Activated gamma-delta T cell treated with anti-CD3 and anti-CD28 coated beads, Interleukin-2, amount 50 U/mL, for 16 hours (primary cell): ENCODE measurements around the gene NANOS2.

Source experiments
- DNase-seq: peaks from one replicate; pipeline ENCODE4 v3.0.0-alpha.2; 2020; ENCODE audit warnings: low read depth

The NANOS2 gene

GRCh38 chr19:45895519-45895972 is 19.0 kb downstream of the NANOS2 start:
- DNase-seq: no peak

GRCh38 chr19:45890877-45891276 is 23.7 kb downstream of the NANOS2 start:
- DNase-seq: no peak

DNA sequence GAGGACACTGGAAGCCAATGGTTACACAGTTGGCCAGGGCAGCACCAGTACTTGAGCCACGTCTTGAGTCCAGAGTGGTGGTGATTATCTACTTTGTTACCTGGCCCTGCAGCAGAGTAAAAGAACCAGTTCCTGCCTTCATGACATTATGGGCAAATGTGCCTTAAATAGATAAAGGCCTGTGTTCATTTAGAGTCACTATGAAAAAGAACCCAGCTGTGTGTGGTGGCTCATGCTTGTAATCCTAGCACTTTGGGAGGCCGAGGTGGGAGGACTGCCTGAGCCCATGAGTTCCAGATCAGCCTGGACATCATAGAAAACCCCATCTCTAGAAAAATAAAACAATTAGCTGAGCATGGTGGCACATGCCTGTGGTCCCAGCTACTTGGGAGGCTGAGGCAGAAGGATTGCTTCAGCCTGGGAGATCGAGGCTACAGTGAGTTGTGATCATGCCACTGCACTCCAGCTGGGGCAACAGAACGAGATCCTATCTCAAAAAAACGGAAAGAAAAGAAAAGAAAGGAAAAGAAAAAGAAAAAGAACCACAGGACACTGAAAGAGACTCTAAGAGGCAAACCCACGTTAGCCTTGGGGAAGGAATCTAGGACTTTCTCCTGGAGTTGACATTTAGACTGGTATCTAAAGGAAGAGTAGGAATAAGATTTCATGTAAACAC is 25.2 kb downstream of the NANOS2 start:
- DNase-seq: no peak

DNA sequence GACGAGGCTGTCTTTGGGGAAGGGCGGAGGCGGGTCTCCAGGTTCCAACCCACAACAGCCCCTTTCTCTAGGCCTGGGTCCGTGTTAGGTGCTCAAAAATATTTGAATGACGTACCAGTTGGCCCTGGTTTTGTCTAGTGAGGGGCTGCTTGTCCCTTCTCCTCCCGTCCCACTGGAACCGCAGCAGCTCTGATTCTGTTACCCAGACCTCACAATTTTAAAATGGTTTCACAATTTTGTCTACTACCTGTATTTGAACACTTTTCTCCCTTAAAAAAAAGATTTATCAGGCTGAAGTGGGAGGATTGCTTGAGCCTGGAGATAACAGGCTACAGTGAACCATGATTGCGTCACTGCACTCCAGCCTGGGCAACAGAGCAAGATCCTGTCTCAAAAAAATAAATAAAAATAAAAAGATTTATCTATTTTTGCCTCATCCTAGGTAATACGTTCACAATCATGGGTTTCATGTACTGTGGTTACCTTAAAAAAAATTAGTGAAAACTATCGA is 27.3 kb downstream of the NANOS2 start:
- no peak for DNase-seq

DNA sequence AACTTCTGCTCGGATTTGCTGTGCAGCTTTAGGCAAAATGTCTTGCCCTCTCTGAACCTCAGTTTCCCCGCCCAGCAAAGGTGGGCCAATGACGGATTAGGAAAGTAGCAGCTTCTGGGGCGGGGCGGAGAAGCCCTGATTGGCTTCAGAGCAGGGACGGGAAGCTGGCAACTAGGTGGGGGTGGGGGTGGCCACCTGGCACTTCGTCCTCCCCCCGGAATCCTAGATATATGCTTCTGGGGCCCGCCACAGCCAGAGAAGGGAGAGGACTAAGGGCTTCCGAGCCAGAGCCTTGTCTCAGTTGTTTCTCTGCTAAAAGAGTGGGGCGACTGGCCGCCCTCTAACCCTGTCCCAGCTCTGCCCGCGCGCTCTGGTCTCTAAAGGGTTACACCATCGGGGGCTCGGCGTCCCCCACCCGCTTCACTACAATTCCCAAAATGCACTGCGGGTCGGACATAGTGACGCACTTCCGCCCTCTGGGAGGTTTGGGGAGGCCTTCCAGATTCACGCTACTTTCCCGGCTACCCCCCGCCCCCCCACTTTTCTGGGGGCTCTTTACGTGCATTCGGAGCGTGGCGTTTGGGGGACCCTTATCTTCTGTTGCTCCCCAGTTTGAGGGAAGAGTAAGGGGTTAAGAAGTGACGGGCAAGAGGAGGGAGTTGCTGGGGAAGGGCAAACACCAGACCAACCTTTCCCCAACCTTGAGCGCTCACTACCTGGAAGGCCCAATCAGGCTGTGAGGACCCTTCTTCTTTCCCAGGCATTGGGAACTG is 28.0 kb downstream of the NANOS2 start:
- DNase-seq: peak; percentile 81

GRCh38 chr19:45885556-45886426 is 28.8 kb downstream of the NANOS2 start, which contains the start of gene IRF2BP1:
TSS of gene IRF2BP1 (minus strand) at chr19:45886141. CDS start at chr19:45885774, 367 bp downstream.
- peak; percentile 80 for DNase-seq

- DNase-seq: no peak
Observed at GRCh38 chr19:45884682-45885555, 29.7 kb downstream of the NANOS2 start.

GRCh38 chr19:45883881-45884681 is 30.5 kb downstream of the NANOS2 start:
- no peak for DNase-seq

DNA sequence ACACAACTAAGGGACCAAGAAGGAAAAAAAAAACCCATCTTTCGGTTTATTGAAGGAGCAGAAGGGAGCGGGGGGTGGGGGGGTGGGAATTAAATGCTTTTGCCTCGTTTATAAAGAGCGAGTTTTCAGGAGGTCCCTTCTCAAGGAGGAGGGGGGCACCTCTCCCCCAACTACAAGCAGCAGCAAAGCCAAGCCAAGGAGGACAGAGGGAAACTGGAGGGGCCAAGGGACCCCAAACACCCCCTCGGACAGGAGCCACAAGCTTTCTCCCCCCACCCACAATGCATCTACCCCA is 31.0 kb downstream of the NANOS2 start:
- DNase-seq: no peak

GRCh38 chr19:45882652-45883585 is 31.7 kb downstream of the NANOS2 start:
- DNase-seq: peak; percentile 75

GRCh38 chr19:45881909-45882528 is 32.6 kb downstream of the NANOS2 start:
- no peak for DNase-seq

- no peak for DNase-seq
Observed at GRCh38 chr19:45881082-45881908, 33.3 kb downstream of the NANOS2 start.

- DNase-seq: no peak
Observed at GRCh38 chr19:45879971-45880370, 34.6 kb downstream of the NANOS2 start.

GRCh38 chr19:45879055-45879454 is 35.5 kb downstream of the NANOS2 start:
- DNase-seq: no peak

- DNase-seq: no peak
Observed at GRCh38 chr19:45878043-45878794, 36.4 kb downstream of the NANOS2 start.

DNA sequence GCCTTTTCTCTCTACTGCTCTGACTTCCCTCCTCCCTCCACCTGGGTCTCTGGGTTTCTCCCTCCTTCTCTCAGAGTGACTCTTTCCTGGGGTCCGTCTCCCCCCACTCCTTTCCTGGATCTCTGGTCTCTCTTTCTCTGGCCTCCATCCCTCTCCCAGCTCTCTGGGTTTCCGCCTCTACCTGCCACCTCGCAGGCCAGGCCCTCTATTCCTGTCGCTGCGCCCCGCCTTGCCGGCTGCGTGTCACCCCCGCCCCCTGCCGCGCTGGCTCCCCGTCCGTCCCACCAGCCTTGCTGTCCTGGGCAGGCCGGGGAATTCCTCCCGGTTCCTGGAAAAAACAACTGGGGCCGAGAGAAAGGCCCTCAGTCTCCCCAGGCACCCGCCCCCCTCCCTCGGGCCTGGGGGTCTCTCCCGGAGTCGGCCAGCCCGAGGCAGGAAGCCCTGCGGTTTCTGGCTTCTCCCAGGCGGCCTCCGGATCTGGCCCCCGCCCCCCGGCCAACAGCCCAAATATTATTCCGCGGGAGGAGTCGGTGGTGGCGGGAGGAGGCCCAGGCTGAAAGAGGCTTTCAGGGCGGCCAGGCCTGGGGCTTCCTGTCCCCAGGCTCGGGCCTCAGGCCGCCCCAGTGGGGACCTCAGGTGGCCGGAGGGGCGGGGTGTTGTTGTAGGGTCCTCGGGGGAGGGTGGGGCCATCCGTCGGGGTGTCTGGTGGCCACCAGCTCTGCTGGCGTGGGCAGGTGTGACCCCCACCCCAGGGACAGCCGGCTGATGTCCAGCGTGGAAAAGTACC is 38.0 kb downstream of the NANOS2 start:
- DNase-seq: no peak

DNA sequence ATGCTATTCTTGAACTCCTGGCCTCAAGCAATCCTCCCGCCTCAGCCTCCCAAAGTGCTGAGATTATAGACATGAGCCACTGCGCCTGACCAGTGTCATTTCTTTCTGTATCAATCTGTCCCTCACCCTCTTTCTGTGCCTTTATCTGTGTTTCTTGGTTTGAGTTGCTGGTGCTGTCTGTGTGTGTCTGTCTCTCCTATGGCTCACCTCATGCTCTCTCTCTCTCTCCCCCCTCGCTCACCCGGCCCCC is 38.5 kb downstream of the NANOS2 start:
- DNase-seq: no peak
